ENCODE measurements around the gene LIM2.

GRCh38 chr19:51352783-51353360 lies 34.9 kb downstream of the LIM2 start:
- TF ChIP-seq CTCF (IDR thresholded peaks at IDR 0.05), result no peak
- no peak for TF ChIP-seq POLR2A (IDR thresholded peaks at IDR 0.05)
